ENCODE results near the gene NTPCR.
A peak's percentile ranks its signal among the peaks of the same experiment; 100 is the strongest.

Gene NTPCR

GRCh38 chr1:232978091-232978634 lies 27.8 kb downstream of the NTPCR start:
- no peaks in the 10 kb centered on the region for H3K9me3 ChIP-seq (ENCODE audit: control insufficient read depth, insufficient read depth, low read depth, low read length)
- H3K4me1 ChIP-seq (ENCODE audit: control insufficient read depth, insufficient read depth, low read length), result peaks cover 7% of the 10 kb centered on the region
- ChIA-PET CTCF (interaction anchor here (0.7 to 1.0 kb wide), 2 partner anchors 31 to 247 kb away, joined by 3 read pairs; no protein-coding TSS in a partner anchor), POLR2A (interaction anchor here (0.6 kb wide), 1 partner anchor 38 kb away, joined by 3 read pairs; no protein-coding TSS in a partner anchor)
- H3K36me3 ChIP-seq (ENCODE audit: control insufficient read depth in 2 of 2, insufficient read depth in 1 of 2, low read length in 2 of 2), result peaks cover 0 to 63% of the 10 kb centered on the region in 2 experiments; a peak in 2 of 3 replicates
- peak overlapping the region; percentile 26; the same call in 1 of the 2 replicates for H3K27ac ChIP-seq (ENCODE audit: extremely low read depth, low read depth, low read length)
- TF ChIP-seq ZNF670 (tag by site-specific recombination; IDR thresholded peaks at IDR 0.05; ENCODE audit: low read depth), result no peak
- no peak for TF ChIP-seq YY1 (tag by site-specific recombination; IDR thresholded peaks at IDR 0.05)
- TF ChIP-seq OVOL3 (tag by site-specific recombination; IDR thresholded peaks at IDR 0.05), result 0 out of 2 replicates have a peak, but pooled peaks have one; percentile 10
- no peak for TF ChIP-seq ZNF169 (tag by site-specific recombination; IDR thresholded peaks at IDR 0.05)
- no peak for TF ChIP-seq ZSCAN4 (tag by site-specific recombination; IDR thresholded peaks at IDR 0.05)
- no peak for TF ChIP-seq ZNF561 (tag by site-specific recombination; IDR thresholded peaks at IDR 0.05; ENCODE audit: borderline replicate concordance)
- TF ChIP-seq ZNF416 (tag by site-specific recombination; IDR thresholded peaks at IDR 0.05), result no peak
- no peak for TF ChIP-seq SETDB1 (IDR thresholded peaks at IDR 0.05; ENCODE audit: insufficient read length, low read length)
- TF ChIP-seq IKZF3 (tag by site-specific recombination; IDR thresholded peaks at IDR 0.05), result no peak
- TF ChIP-seq ZNF341 (tag by site-specific recombination; IDR thresholded peaks at IDR 0.05; ENCODE audit: low read depth), result no peak
- TF ChIP-seq ZBTB8A (tag by site-specific recombination; IDR thresholded peaks at IDR 0.05), result peak; percentile 52; the same call in 1 of the 2 replicates
- peak; percentile 62 for TF ChIP-seq ZXDB (tag by site-specific recombination; IDR thresholded peaks at IDR 0.05)
- no peak for TF ChIP-seq ZSCAN30 (tag by site-specific recombination; IDR thresholded peaks at IDR 0.05)
- no peak for TF ChIP-seq ZNF513 (tag by site-specific recombination; IDR thresholded peaks at IDR 0.05)
- TF ChIP-seq PRDM1 (tag by site-specific recombination; IDR thresholded peaks at IDR 0.05), result no peak
- TF ChIP-seq ZNF664 (tag by site-specific recombination; IDR thresholded peaks at IDR 0.05), result no peak
- TF ChIP-seq ZNF423 (tag by site-specific recombination; IDR thresholded peaks at IDR 0.05), result no peak
- TF ChIP-seq ZNF449 (tag by site-specific recombination; IDR thresholded peaks at IDR 0.05), result no peak
- TF ChIP-seq ZBTB6 (tag by site-specific recombination; IDR thresholded peaks at IDR 0.05), result peak; percentile 54; the same call in 1 of the 2 replicates
- no peak for TF ChIP-seq ZNF175 (tag by site-specific recombination; IDR thresholded peaks at IDR 0.05)
- TF ChIP-seq ZNF211 (tag by site-specific recombination; IDR thresholded peaks at IDR 0.05; ENCODE audit: low read depth), result no peak
- no peak overlapping the region for H3K4me3 ChIP-seq (ENCODE audit: low read depth, low read length)

GRCh38 chr1:232978815-232979214 lies 28.4 kb downstream of the NTPCR start:
- Histone ChIP-seq H3K4me3 (ENCODE audit: low read depth, low read length) (no peak overlapping the region), H3K27ac (ENCODE audit: extremely low read depth, low read depth, low read length) (no peak overlapping the region), H3K9me3 (ENCODE audit: control insufficient read depth, insufficient read depth, low read depth, low read length) (no peaks in the 10 kb centered on the region), H3K36me3 (ENCODE audit: control insufficient read depth in 2 of 2, insufficient read depth in 1 of 2, low read length in 2 of 2) (peaks cover 0 to 63% of the 10 kb centered on the region in 2 experiments; a peak in 2 of 3 replicates), H3K4me1 (ENCODE audit: control insufficient read depth, insufficient read depth, low read length) (peaks cover 7% of the 10 kb centered on the region)
- POLR2A ChIA-PET, result no interaction called here
- CTCF ChIA-PET, result no interaction called here
- TF ChIP-seq ZNF175 (tag by site-specific recombination; IDR thresholded peaks at IDR 0.05) (no peak), ZNF629 (tag by site-specific recombination; IDR thresholded peaks at IDR 0.05) (peak; percentile 35; the same call in 1 of the 2 replicates), ZNF114 (tag by site-specific recombination; IDR thresholded peaks at IDR 0.05) (no peak), ZNF274 (IDR thresholded peaks at IDR 0.05; ENCODE audit: low read length) (no peak), ZNF274 (tag by site-specific recombination; IDR thresholded peaks at IDR 0.05; ENCODE audit: borderline replicate concordance) (no peak), ZNF544 (tag by site-specific recombination; IDR thresholded peaks at IDR 0.05) (no peak), SP3 (tag by site-specific recombination; IDR thresholded peaks at IDR 0.05) (no peak)

All from HEK293 (cell line).